Osteoblast (primary cell): Measurements from ENCODE around the gene SLC39A7. TPM values are rescaled to one million over a fixed set of nuclear protein-coding genes. Genes with fewer than 3 reads are reported as not detected.

ENCODE experiments used
- DNase-seq: peaks from one replicate; pipeline ENCODE4 v3.0.0; 2011; ENCODE audit warnings: low spot score, mixed read lengths; ENCODE audit not compliant: insufficient read length; ENCODE audit errors: missing footprints
- H2AFZ ChIP-seq: 2 replicates; pipeline ENCODE4 v1.6.0; 2011; ENCODE audit warnings: mild to moderate bottlenecking, low read length
- H3K27ac ChIP-seq: 2 replicates; pipeline ENCODE4 v1.5.1; 2011; ENCODE audit warnings: mild to moderate bottlenecking, low read depth, low read length, moderate library complexity
- H3K27me3 ChIP-seq: 2 replicates; pipeline ENCODE4 v1.6.0; 2012; ENCODE audit warnings: mild to moderate bottlenecking, control low read depth, inconsistent platforms, low read length, moderate library complexity; ENCODE audit not compliant: insufficient read depth
- H3K36me3 ChIP-seq: 2 replicates; pipeline ENCODE4 v1.5.1; 2011; ENCODE audit warnings: mild to moderate bottlenecking, low read length, control low read depth, moderate library complexity; ENCODE audit not compliant: insufficient read depth
- H3K4me1 ChIP-seq: 2 replicates; pipeline ENCODE4 v1.5.1; 2011; ENCODE audit warnings: mild to moderate bottlenecking, low read length, control low read depth, moderate library complexity; ENCODE audit not compliant: insufficient read depth
- H3K4me2 ChIP-seq: 2 replicates; pipeline ENCODE4 v1.6.0; 2011; ENCODE audit warnings: mild to moderate bottlenecking, low read length; ENCODE audit not compliant: insufficient read depth
- H3K4me3 ChIP-seq: fragments of 200-600 bp; sonication (generic); 3 replicates; pipeline ENCODE4 v1.5.1; 2012; ENCODE audit warnings: mild to moderate bottlenecking, low read length, inconsistent platforms; ENCODE audit not compliant: insufficient read depth
- H3K79me2 ChIP-seq: 2 replicates; pipeline ENCODE4 v1.6.0; 2012; ENCODE audit warnings: mild to moderate bottlenecking, low read length, control low read depth, inconsistent platforms; ENCODE audit not compliant: insufficient read depth
- H3K9me3 ChIP-seq: 2 replicates; pipeline ENCODE4 v1.5.1; 2011; ENCODE audit warnings: low read depth, low read length, control low read depth
- H4K20me1 ChIP-seq: 2 replicates; pipeline ENCODE4 v1.6.0; 2012; ENCODE audit warnings: mild to moderate bottlenecking, low read length, control low read depth; ENCODE audit not compliant: insufficient read depth
- CTCF ChIP-seq: IDR thresholded peaks from 2 replicates; pipeline ENCODE4 v1.5.1; 2011; ENCODE audit warnings: mild to moderate bottlenecking, low read depth, low read length, moderate library complexity; ENCODE audit errors: extremely low read depth
- total RNA-seq: library from RNA; depleted of rRNA; stranded (reverse); fragments of >200 nt; gene quantifications from 2 replicates; pipeline ENCODE4 v1.2.3, GENCODE V29; 2012

SLC39A7 gene
- total RNA-seq, 1 donor, result 108 TPM

DNA sequence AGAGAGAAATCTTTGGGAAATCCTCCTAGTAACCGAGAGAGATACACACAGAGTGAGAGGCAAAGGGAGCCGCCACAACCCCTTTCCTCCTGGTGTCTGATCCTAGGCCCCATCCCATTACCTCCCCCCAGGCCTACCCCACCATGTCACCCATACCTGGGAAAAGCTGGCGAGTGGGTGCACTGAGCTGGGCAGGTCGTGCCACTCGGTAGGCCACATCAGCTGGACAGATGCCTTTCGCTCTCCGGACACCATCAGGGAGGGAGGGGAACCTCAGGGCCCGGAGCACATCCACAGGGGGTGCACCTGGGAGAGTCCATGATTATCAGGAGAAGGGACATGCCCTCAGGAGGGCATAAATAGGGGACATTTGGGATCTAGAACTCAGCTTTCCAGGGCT is 11.5 kb upstream of the SLC39A7 start:
- Histone ChIP-seq H3K4me2 (no peak overlapping the region), H4K20me1 (peaks cover 5% of the 10 kb centered on the region), H3K4me3 (no peak overlapping the region), H3K27ac (no peak overlapping the region), H3K27me3 (peaks cover 36% of the 10 kb centered on the region), H3K9me3 (no peaks in the 10 kb centered on the region), H3K36me3 (peaks cover 2% of the 10 kb centered on the region), H3K4me1 (no peaks in the 10 kb centered on the region), H2AFZ (no peak overlapping the region), H3K79me2 (no peaks in the 10 kb centered on the region)
- TF ChIP-seq CTCF, result no peak
- DNase-seq, result no peak

- TF ChIP-seq CTCF, result no peak
- no peaks in the 10 kb centered on the region for H3K79me2 ChIP-seq
- peaks cover 9% of the 10 kb centered on the region for H3K36me3 ChIP-seq
- H3K4me1 ChIP-seq, result no peaks in the 10 kb centered on the region
- no peak for DNase-seq
- no peak overlapping the region for H3K27ac ChIP-seq
- H2AFZ ChIP-seq, result no peak overlapping the region
- H3K27me3 ChIP-seq, result peaks cover 36% of the 10 kb centered on the region
- H3K9me3 ChIP-seq, result no peaks in the 10 kb centered on the region
- H4K20me1 ChIP-seq, result peaks cover 7% of the 10 kb centered on the region
- no peak overlapping the region for H3K4me2 ChIP-seq
- H3K4me3 ChIP-seq, result no peak overlapping the region
Observed at GRCh38 chr6:33189625-33190448, 10.8 kb upstream of the SLC39A7 start.

DNA sequence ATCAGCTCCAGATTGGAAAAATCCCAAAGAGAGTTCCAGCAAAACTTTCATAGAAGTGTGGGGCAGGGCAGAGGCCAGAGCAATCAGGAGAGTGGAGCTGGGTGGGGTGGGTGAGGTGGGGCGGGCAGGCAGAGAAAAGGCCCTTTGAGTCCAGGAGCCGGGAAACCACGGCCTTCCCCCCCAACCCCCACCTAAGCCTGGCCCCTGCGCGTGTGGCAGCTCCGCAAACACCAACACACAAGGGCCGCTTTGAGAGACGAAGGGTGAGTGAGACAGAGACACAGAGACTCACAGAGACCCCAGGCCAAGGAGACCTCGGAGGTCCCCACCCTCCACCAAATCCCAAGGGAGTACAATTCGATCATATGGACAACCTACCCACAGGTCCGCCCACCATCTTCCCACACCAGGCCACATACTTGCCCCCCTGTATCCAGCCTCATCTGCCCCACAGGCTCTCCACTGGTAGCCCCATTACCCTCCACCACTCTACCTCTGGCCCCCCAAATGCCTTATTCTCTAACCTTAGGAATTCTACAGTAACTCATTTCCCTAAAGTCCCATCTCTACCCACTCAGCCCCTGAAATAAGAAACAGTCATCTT is 10.1 kb upstream of the SLC39A7 start:
- Histone ChIP-seq H3K4me2 (no peak overlapping the region), H3K4me1 (no peaks in the 10 kb centered on the region), H3K27me3 (peaks cover 36% of the 10 kb centered on the region), H3K9me3 (no peaks in the 10 kb centered on the region), H3K27ac (no peak overlapping the region), H3K36me3 (peaks cover 17% of the 10 kb centered on the region), H4K20me1 (peaks cover 15% of the 10 kb centered on the region), H3K79me2 (no peaks in the 10 kb centered on the region), H2AFZ (no peak overlapping the region), H3K4me3 (no peak overlapping the region)
- DNase-seq, result no peak
- no peak for TF ChIP-seq CTCF

GRCh38 chr6:33191383-33192104 is 9.1 kb upstream of the SLC39A7 start:
- Histone ChIP-seq H3K4me3 (no peak overlapping the region), H3K4me2 (no peak overlapping the region), H3K4me1 (no peaks in the 10 kb centered on the region)

More at GRCh38 chr6:33191383-33192104, 9.1 kb upstream of the SLC39A7 start:
- H3K27ac ChIP-seq, result no peak overlapping the region
- H3K79me2 ChIP-seq, result no peaks in the 10 kb centered on the region
- H2AFZ ChIP-seq, result no peak overlapping the region
- H4K20me1 ChIP-seq, result peaks cover 24% of the 10 kb centered on the region
- TF ChIP-seq CTCF, result no peak
- peaks cover 26% of the 10 kb centered on the region for H3K36me3 ChIP-seq
- peaks cover 36% of the 10 kb centered on the region for H3K27me3 ChIP-seq
- H3K9me3 ChIP-seq, result no peaks in the 10 kb centered on the region
- DNase-seq, result no peak
